Pancreas (tissue), 10 donors: Measurements from ENCODE around the gene EIF4E3. TPM values are rescaled to one million over a fixed set of nuclear protein-coding genes. Genes with fewer than 3 reads are reported as not detected.

Experiments
- ATAC-seq, 4 donors: fragments of 200-7000 bp; cut with Tn5 transposase; one replicate each; pipeline versions ENCODE4 v1.8.0 to v1.9.1; 2020; ENCODE audit warnings: mild to moderate bottlenecking in 4 of 4, moderate library complexity in 4 of 4
- DNase-seq, 6 donors: peaks; one replicate each; pipeline ENCODE4 v3.0.0-alpha.2; 2020
- FAIRE-seq: peaks from 2 replicates; lab custom pipeline; 2012; peaks lifted over from hg19 to GRCh38; lab: Jason Lieb, UNC
- H3K27ac ChIP-seq, 4 donors: fragments of 200-600 bp; sonication (generic); 1 replicate in 3 of 4; 2 replicates in 1 of 4; pipeline versions ENCODE4 v1.5.0 to v1.8.0; 2020
- H3K27me3 ChIP-seq, 4 donors: fragments of 200-600 bp; one replicate each; pipeline ENCODE4 v1.8.0; 2021
- H3K36me3 ChIP-seq, 3 donors: fragments of 200-600 bp; sonication (generic) in 1 of 3; one replicate each; pipeline versions ENCODE4 v1.5.0 to v1.8.0; 2020 to 2021
- H3K4me1 ChIP-seq, 3 donors: fragments of 200-600 bp; one replicate each; pipeline ENCODE4 v1.8.0; 2021
- H3K4me3 ChIP-seq, 4 donors: fragments of 200-600 bp; sonication (generic) in 2 of 4; one replicate each; pipeline versions ENCODE4 v1.5.0 to v1.8.0; 2020 to 2021
- H3K9me3 ChIP-seq, 4 donors: fragments of 200-600 bp; one replicate each; pipeline ENCODE4 v1.8.0; 2021
- CTCF ChIP-seq, 4 donors: fragments of 200-600 bp; sonication (generic) in 3 of 4; IDR thresholded peaks; one replicate each; pipeline versions ENCODE4 v1.5.0 to v1.8.0; 2021; ENCODE audit warnings: antibody characterized with exemption in 4 of 4
- WGBS, 2 donors: extraction: QIAGEN DNeasy Blood & Tissue Kit; methylation state at CpG; one replicate each; pipeline ENCODE4 v1.1.7; 2013; 5-methylcytosine and 5-hydroxymethylcytosine counted together
- intact Hi-C, 3 donors: fragments of 100-400 bp; cut with DNase I; formaldehyde crosslinking; loops; one replicate each; pipeline versions ENCODE4 v1.11.1 to v1.14.2; 2022
- polyA plus RNA-seq, 2 donors: library from polyadenylated mRNA; stranded (reverse); fragments of 200-250 nt; gene quantifications; one replicate each; pipeline ENCODE4 v1.2.3, GENCODE V29; 2013
- total RNA-seq, 6 donors: library from RNA; stranded (reverse); fragmentation: NEBNext Ultra II Directional in 4 of 6; extraction: Animal tissue kit (Norgen Biotek cat#: 25700) in 4 of 6; gene quantifications; one replicate each; pipeline versions ENCODE4 v1.2.1 to v1.2.4, GENCODE V29; 2021 to 2023
- donor health status: healthy with polysubstance abuse.
- donor health status: DM: no; HTN: no; CAD: no; lungs with moderate emphysema.
- donor health status: DM: no; HTN: no; CAD: no.
- donor health status: control.
- donor health status: control.
- donor health status: Bipolar disorder and iron deficiency.
- donor health status: DM: yes; HTN: yes; CAD: no.
- donor health status: DM: no; HTN: no; CAD: no.
- donor health status: DM: no; HTN: no; CAD: no.
- donor health status: DM: yes; HTN: yes; CAD: no.

EIF4E3 gene
- total and polyA plus RNA-seq, 8 donors, result 4.1 to 17.3 (median 13.8) TPM

- H3K9me3 ChIP-seq, result no peaks in the 10 kb centered on the region
- H3K4me1 ChIP-seq, result no peaks in the 10 kb centered on the region
- H3K36me3 ChIP-seq, result no peaks in the 10 kb centered on the region
- H3K4me3 ChIP-seq, result no peak overlapping the region
- no peaks in the 10 kb centered on the region for H3K27me3 ChIP-seq
- no peak overlapping the region for H3K27ac ChIP-seq
- TF ChIP-seq CTCF (IDR thresholded peaks at IDR 0.05), result no peak
- intact Hi-C loops, result no loop called here
- ATAC-seq (no peak), DNase-seq (no peak), FAIRE-seq (no peak)
- WGBS, 2 donors, result 86 to 94% methylated on average over 9 of the region's 9 CpGs
Measured at GRCh38 chr3:71636001-71636400, 89.2 kb downstream of the EIF4E3 start.

- intact Hi-C loops, result no loop called here
Measured at GRCh38 chr3:71634671-71635070, 90.5 kb downstream of the EIF4E3 start.

GRCh38 chr3:71629711-71630110 is 95.5 kb downstream of the EIF4E3 start:
- no peaks in the 10 kb centered on the region for H3K9me3 ChIP-seq
- H3K27ac ChIP-seq, result no peak overlapping the region
- H3K4me1 ChIP-seq, result no peaks in the 10 kb centered on the region
- FAIRE-seq (no peak), DNase-seq (peak in 1 of 6 donors; percentile 41), ATAC-seq (peak in 2 of 4 donors; percentile 60 to 72)
- no peaks in the 10 kb centered on the region for H3K27me3 ChIP-seq
- no peaks in the 10 kb centered on the region for H3K36me3 ChIP-seq
- intact Hi-C loops, result no loop called here
- no peak for TF ChIP-seq CTCF (IDR thresholded peaks at IDR 0.05)
- WGBS, 2 donors, result 65 to 85% methylated on average over 2 of the region's 2 CpGs
- no peak overlapping the region for H3K4me3 ChIP-seq

More at GRCh38 chr3:71634671-71635070, 90.5 kb downstream of the EIF4E3 start:
- FAIRE-seq (no peak), DNase-seq (no peak), ATAC-seq (no peak)
- H3K9me3 ChIP-seq, result no peaks in the 10 kb centered on the region
- no peaks in the 10 kb centered on the region for H3K4me1 ChIP-seq
- no peaks in the 10 kb centered on the region for H3K27me3 ChIP-seq
- no peak overlapping the region for H3K27ac ChIP-seq
- no peaks in the 10 kb centered on the region for H3K36me3 ChIP-seq
- no peak overlapping the region for H3K4me3 ChIP-seq
- TF ChIP-seq CTCF (IDR thresholded peaks at IDR 0.05), result no peak

GRCh38 chr3:71629289-71629688 is 95.9 kb downstream of the EIF4E3 start:
- no peaks in the 10 kb centered on the region for H3K4me1 ChIP-seq
- H3K27ac ChIP-seq, result no peak overlapping the region
- intact Hi-C loops, result no loop called here
- TF ChIP-seq CTCF (IDR thresholded peaks at IDR 0.05), result no peak
- no peaks in the 10 kb centered on the region for H3K27me3 ChIP-seq
- WGBS, 2 donors, result 69 to 70% methylated on average over 8 of the region's 8 CpGs
- no peaks in the 10 kb centered on the region for H3K36me3 ChIP-seq
- FAIRE-seq, result no peak
- no peak overlapping the region for H3K4me3 ChIP-seq
- H3K9me3 ChIP-seq, result no peaks in the 10 kb centered on the region
- ATAC-seq, result peak in 2 of 4 donors; percentile 32 to 39
- no peak for DNase-seq

- no peak for DNase-seq
- no peak for FAIRE-seq
- TF ChIP-seq CTCF (IDR thresholded peaks at IDR 0.05), result no peak
- intact Hi-C loops, result no loop called here
- Histone ChIP-seq H3K27me3 (no peaks in the 10 kb centered on the region), H3K27ac (no peak overlapping the region), H3K9me3 (no peaks in the 10 kb centered on the region), H3K4me1 (no peaks in the 10 kb centered on the region), H3K4me3 (no peak overlapping the region), H3K36me3 (no peaks in the 10 kb centered on the region)
- 81 to 82% methylated on average over 6 of the region's 6 CpGs for WGBS, 2 donors
- no peak for ATAC-seq
Measured at GRCh38 chr3:71628522-71628921, 96.7 kb downstream of the EIF4E3 start.
